ENCODE results near the gene TYMP.

- TF ChIP-seq CTCF (IDR thresholded peaks at IDR 0.05; ENCODE audit: low read length) (no peak), EZH2 (optimal IDR thresholded peaks at IDR 0.05; ENCODE audit: low read depth, low read length) (no peak), EZH2phosphoT487 (IDR thresholded peaks at IDR 0.05; ENCODE audit: low read length) (no peak)
Observed at GRCh38 chr22:50574383-50574755, 44.6 kb upstream of the TYMP start.
